A204.1 (cell line): Measurements from ENCODE around the gene GPRIN3.
"Not testable (repeated sequence)": the region's sequence is repeated elsewhere in the genome, so short reads cannot be mapped to it uniquely, and the experiment has no call there.

ENCODE experiments used
- FAIRE-seq: peaks from 2 replicates; lab custom pipeline; 2012; peaks lifted over from hg19 to GRCh38; lab: Jason Lieb, UNC

GPRIN3 gene

GRCh38 chr4:89214308-89214707 lies 93.3 kb downstream of the GPRIN3 start:
- no peak for FAIRE-seq

GRCh38 chr4:89213382-89213701 lies 94.3 kb downstream of the GPRIN3 start:
- FAIRE-seq, result no peak

- no peak for FAIRE-seq
These were observed 94.8 kb downstream of the GPRIN3 start for GRCh38 chr4:89212666-89213381.

GRCh38 chr4:89204624-89205023 lies 103.0 kb downstream of the GPRIN3 start:
- FAIRE-seq, result no peak

GRCh38 chr4:89203902-89204301 lies 103.7 kb downstream of the GPRIN3 start:
- no peak for FAIRE-seq

GRCh38 chr4:89199394-89199793 lies 108.2 kb downstream of the GPRIN3 start:
- FAIRE-seq, result not testable (repeated sequence)

- no peak for FAIRE-seq
These were observed 109.7 kb downstream of the GPRIN3 start for GRCh38 chr4:89197920-89198319.

- FAIRE-seq, result no peak
These were observed 110.9 kb downstream of the GPRIN3 start for GRCh38 chr4:89196745-89197144.

GRCh38 chr4:89196056-89196674 lies 111.4 kb downstream of the GPRIN3 start:
- FAIRE-seq, result no peak

- FAIRE-seq, result no peak
These were observed 113.8 kb downstream of the GPRIN3 start for GRCh38 chr4:89193843-89194242.
